H1 (cell line): ENCODE results near the gene LPP. TPM values are rescaled to one million over a fixed set of nuclear protein-coding genes. Genes with fewer than 3 reads are reported as not detected.

Source experiments
- CTCF ChIA-PET: fragments of 300-600 bp; sonication (Branson Sonifier 250); formaldehyde crosslinking; loops from one replicate; lab custom pipeline; 2021; ENCODE audit not compliant: partially characterized antibody; lab: Charles Lee
- POLR2A ChIA-PET: fragments of 300-600 bp; sonication (Branson Sonifier 250); formaldehyde crosslinking; loops from one replicate; lab custom pipeline; 2021; ENCODE audit warnings: inconsistent platforms; ENCODE audit not compliant: partially characterized antibody; lab: Charles Lee
- DNase-seq, 2 experiments: peaks; one replicate each; pipeline versions ENCODE4 v3.0.0 to v3.0.0-alpha.2; 2010 to 2022; ENCODE audit warnings: low spot score in 2 of 2, low read depth in 1 of 2, mixed read lengths in 1 of 2
- FAIRE-seq: peaks from 2 replicates; lab custom pipeline; 2011; peaks lifted over from hg19 to GRCh38; lab: Jason Lieb, UNC
- H2AFZ ChIP-seq: 2 replicates; pipeline ENCODE4 v1.8.1; 2012; ENCODE audit warnings: low read length, inconsistent platforms
- H2AK5ac ChIP-seq: 2 replicates; pipeline ENCODE4 v1.6.1; 2013; ENCODE audit warnings: low read depth, low read length
- H2BK120ac ChIP-seq: replicated peaks from 2 replicates; pipeline ENCODE3; 2013; ENCODE audit warnings: low read depth, low read length, inconsistent platforms
- H2BK12ac ChIP-seq: 2 replicates; pipeline ENCODE4 v1.6.1; 2013; ENCODE audit warnings: low read depth, low read length
- H2BK15ac ChIP-seq: 2 replicates; pipeline ENCODE4 v1.6.1; 2013; ENCODE audit warnings: low read length
- H2BK20ac ChIP-seq: 2 replicates; pipeline ENCODE4 v1.6.1; 2013; ENCODE audit warnings: low read length
- H2BK5ac ChIP-seq: 2 replicates; pipeline ENCODE4 v1.6.1; 2013; ENCODE audit warnings: low read depth, low read length
- H3K14ac ChIP-seq: 2 replicates; pipeline ENCODE4 v1.6.1; 2013; ENCODE audit warnings: inconsistent platforms; ENCODE audit not compliant: insufficient read length
- H3K18ac ChIP-seq: 2 replicates; pipeline ENCODE4 v1.6.1; 2013; ENCODE audit warnings: low read length; ENCODE audit errors: extremely low read depth
- H3K23ac ChIP-seq: 2 replicates; pipeline ENCODE4 v1.6.1; 2013; ENCODE audit warnings: inconsistent platforms; ENCODE audit not compliant: insufficient read length
- H3K23me2 ChIP-seq: 2 replicates; pipeline ENCODE4 v1.6.1; 2013; ENCODE audit warnings: low read depth, low read length
- H3K27ac ChIP-seq: 2 replicates; pipeline ENCODE4 v1.6.1; 2011; ENCODE audit warnings: low read depth, low read length, inconsistent platforms
- H3K27me3 ChIP-seq, 4 experiments: replicated peaks in 1 of 4; 1 replicate in 1 of 4; 2 replicates in 3 of 4; pipeline versions ENCODE4 v1.6.1 to v1.8.1; 2011 to 2013; ENCODE audit warnings: low read length in 3 of 4, mild to moderate bottlenecking in 3 of 4, inconsistent platforms in 2 of 4, mixed read lengths in 2 of 4, moderate library complexity in 1 of 4; ENCODE audit not compliant: control insufficient read depth in 3 of 4, insufficient read depth in 3 of 4; ENCODE audit errors: extremely low read depth in 1 of 4
- H3K36me3 ChIP-seq, 4 experiments: 2 replicates each; pipeline versions ENCODE4 v1.6.1 to v1.8.1; 2011 to 2013; ENCODE audit warnings: mild to moderate bottlenecking in 4 of 4, low read length in 3 of 4, moderate library complexity in 2 of 4, control low read depth in 1 of 4, inconsistent platforms in 1 of 4; ENCODE audit not compliant: insufficient read depth in 4 of 4, control insufficient read depth in 2 of 4
- H3K4ac ChIP-seq: replicated peaks from 2 replicates; pipeline ENCODE3; 2013; ENCODE audit warnings: low read length, low read depth, mixed read lengths, inconsistent platforms; ENCODE audit not compliant: insufficient read length
- H3K4me1 ChIP-seq, 4 experiments: replicated peaks in 1 of 4; 1 replicate in 1 of 4; 2 replicates in 3 of 4; pipeline versions ENCODE4 v1.6.1 to v1.8.1; 2011 to 2013; ENCODE audit warnings: low read length in 3 of 4, inconsistent platforms in 2 of 4, mixed read lengths in 1 of 4; ENCODE audit not compliant: insufficient read depth in 4 of 4, control insufficient read depth in 3 of 4
- H3K4me2 ChIP-seq, 2 experiments: 2 replicates each; pipeline versions ENCODE4 v1.6.1 to v1.8.1; 2011 to 2013; ENCODE audit warnings: low read depth in 2 of 2, low read length in 2 of 2, control low read depth in 1 of 2, inconsistent platforms in 1 of 2, mild to moderate bottlenecking in 1 of 2; ENCODE audit not compliant: insufficient read depth in 1 of 2
- H3K4me3 ChIP-seq, 4 experiments: fragments of 200-600, 300-600 bp in 1 of 4; sonication (generic), shearing (Covaris generic), sonication (Bioruptor Twin) in 1 of 4; 2 replicates each; pipeline versions ENCODE4 v1.5.1 to v1.8.1; 2011 to 2016; ENCODE audit warnings: low read length in 4 of 4, low read depth in 3 of 4, control low read depth in 2 of 4, inconsistent platforms in 2 of 4, mild to moderate bottlenecking in 2 of 4, mixed read lengths in 1 of 4, moderate library complexity in 1 of 4; ENCODE audit not compliant: insufficient read depth in 2 of 4; ENCODE audit errors: extremely low read depth in 1 of 4
- H3K56ac ChIP-seq: replicated peaks from 2 replicates; pipeline ENCODE3; 2013; ENCODE audit warnings: low read depth, mild to moderate bottlenecking, mixed read lengths, low read length, inconsistent platforms; ENCODE audit not compliant: insufficient read length
- H3K79me1 ChIP-seq: 2 replicates; pipeline ENCODE4 v1.6.1; 2013; ENCODE audit warnings: low read depth, low read length, control low read depth
- H3K79me2 ChIP-seq, 2 experiments: 2 replicates each; pipeline versions ENCODE4 v1.6.1 to v1.8.1; 2012 to 2013; ENCODE audit warnings: low read length in 2 of 2, mild to moderate bottlenecking in 2 of 2, inconsistent platforms in 1 of 2; ENCODE audit not compliant: insufficient read depth in 2 of 2, control insufficient read depth in 1 of 2
- H3K9ac ChIP-seq, 4 experiments: replicated peaks in 1 of 4; 1 replicate in 1 of 4; 2 replicates in 3 of 4; pipeline versions ENCODE4 v1.6.1 to v1.8.1; 2011 to 2013; ENCODE audit warnings: low read depth in 3 of 4, low read length in 3 of 4, control low read depth in 2 of 4, mild to moderate bottlenecking in 2 of 4, moderate library complexity in 2 of 4, inconsistent platforms in 1 of 4; ENCODE audit errors: extremely low read depth in 1 of 4
- H3K9me3 ChIP-seq, 2 experiments: 2 replicates each; pipeline versions ENCODE4 v1.6.1 to v1.8.1; 2012 to 2013; ENCODE audit warnings: mild to moderate bottlenecking in 2 of 2, moderate library complexity in 2 of 2, control low read depth in 1 of 2, inconsistent platforms in 1 of 2, low read depth in 1 of 2, low read length in 1 of 2, mixed read lengths in 1 of 2; ENCODE audit not compliant: insufficient read depth in 2 of 2
- H4K20me1 ChIP-seq, 2 experiments: replicated peaks in 1 of 2; 2 replicates each; pipeline versions ENCODE3 to v1.8.1; 2011 to 2013; ENCODE audit warnings: inconsistent platforms in 2 of 2, low read length in 2 of 2, mild to moderate bottlenecking in 1 of 2; ENCODE audit not compliant: insufficient read depth in 2 of 2, control insufficient read depth in 1 of 2
- H4K5ac ChIP-seq: 2 replicates; pipeline ENCODE4 v1.6.1; 2013; ENCODE audit warnings: low read length, low read depth, mixed read lengths, inconsistent platforms; ENCODE audit not compliant: insufficient read length
- H4K8ac ChIP-seq: 2 replicates; pipeline ENCODE4 v1.8.0; 2013; ENCODE audit warnings: mild to moderate bottlenecking, moderate library complexity, low read length, inconsistent platforms; ENCODE audit not compliant: insufficient read depth; ENCODE audit errors: extremely low read depth
- H4K91ac ChIP-seq: replicated peaks from 2 replicates; pipeline ENCODE3; 2013; ENCODE audit warnings: low read length, mixed read lengths, inconsistent platforms; ENCODE audit not compliant: insufficient read length
- BRCA1 ChIP-seq: IDR thresholded peaks from 2 replicates; pipeline ENCODE4 v1.6.1; 2012; ENCODE audit warnings: low read depth, low read length, improper control_type of control experiment
- CBX5 ChIP-seq: fragments of 300-800, 300-1000 bp; sonication (generic); IDR thresholded peaks from 2 replicates; pipeline ENCODE4 v1.7.1; 2016; ENCODE audit warnings: antibody characterized with exemption, low read length, low read depth
- CREB1 ChIP-seq: IDR thresholded peaks from 2 replicates; pipeline ENCODE4 v1.6.1; 2012; ENCODE audit warnings: inconsistent platforms
- E2F6 ChIP-seq: IDR thresholded peaks from 2 replicates; pipeline ENCODE4 v1.6.1; 2012; ENCODE audit warnings: inconsistent platforms
- POU5F1 ChIP-seq: IDR thresholded peaks from 2 replicates; pipeline ENCODE4 v1.6.1; 2011; ENCODE audit warnings: low read depth, mild to moderate bottlenecking, low read length, moderate library complexity
- SAP30 ChIP-seq: fragments of 300-600 bp; sonication (generic); IDR thresholded peaks from 2 replicates; pipeline ENCODE4 v1.7.1; 2012; ENCODE audit warnings: low read length, moderate library complexity, mild to moderate bottlenecking, inconsistent platforms; ENCODE audit not compliant: insufficient read depth, insufficient replicate concordance
- SIX5 ChIP-seq: IDR thresholded peaks from 2 replicates; pipeline ENCODE4 v1.6.1; 2011; ENCODE audit warnings: mild to moderate bottlenecking, low read depth, low read length
- SP2 ChIP-seq: IDR thresholded peaks from 2 replicates; pipeline ENCODE4 v1.6.1; 2012; ENCODE audit warnings: mild to moderate bottlenecking, low read length, inconsistent platforms
- WGBS, 2 experiments: shearing (Covaris generic) in 1 of 2; methylation state at CpG; one replicate each; pipeline versions ENCODE4 v1.1.6 to v1.1.7; 2013 to 2015; ENCODE audit warnings: low lambda C conversion rate in 2 of 2, mixed read lengths in 2 of 2, inconsistent platforms in 1 of 2, low coverage in 1 of 2, missing lambda C conversion rate in 1 of 2; ENCODE audit not compliant: insufficient replicate concordance in 2 of 2, insufficient coverage in 1 of 2, insufficient read length in 1 of 2; ENCODE audit errors: extremely low coverage in 1 of 2, missing lambda C conversion rate in 1 of 2; 5-methylcytosine and 5-hydroxymethylcytosine counted together
- polyA plus RNA-seq, 7 experiments: library from polyadenylated mRNA; depleted of rRNA in 3 of 7; stranded (reverse) in 5 of 7; unstranded in 2 of 7; fragments of >200 nt in 5 of 7; fragments of 200-250 nt in 2 of 7; gene quantifications; 1 replicate in 5 of 7; 2 replicates in 1 of 7; 4 replicates in 1 of 7; pipeline versions ENCODE4 v1.2.1 to v1.2.3, GENCODE V29; 2011 to 2013; ENCODE audit warnings: missing spikeins in 2 of 7, mixed read lengths in 2 of 7
- total RNA-seq: library from RNA; stranded (reverse); fragmentation: NEBNext Ultra II Directional; extraction: Animal tissue kit (Norgen Biotek cat#: 25700); gene quantifications from 2 replicates; pipeline ENCODE4 v1.2.1, GENCODE V29; 2021

Gene LPP
- total and polyA plus RNA-seq, 2 of the 8 experiments (the other 6 are each of a cell fraction or from before 2014, with no cell fraction given): 10.0 to 53.3 TPM

GRCh38 chr3:188706599-188706998 is 552.6 kb downstream of the LPP start:
- Histone ChIP-seq H3K9ac (no peak overlapping the region), H3K9me3 (no peaks in the 10 kb centered on the region), H3K23ac (no peak overlapping the region), H3K18ac (no peak overlapping the region), H3K23me2 (no peaks in the 10 kb centered on the region), H4K5ac (no peak overlapping the region), H2BK20ac (no peak overlapping the region), H2AFZ (no peak overlapping the region), H2AK5ac (no peak overlapping the region), H3K79me2 (no peaks in the 10 kb centered on the region), H3K27ac (no peak overlapping the region), H3K36me3 (no peaks in the 10 kb centered on the region), H4K20me1 (peaks cover 0 to 2% of the 10 kb centered on the region in 2 experiments), H4K8ac (no peak overlapping the region), H3K79me1 (no peaks in the 10 kb centered on the region), H2BK12ac (no peak overlapping the region), H3K4me1 (no peaks in the 10 kb centered on the region), H3K14ac (no peak overlapping the region), H2BK5ac (no peak overlapping the region), H3K56ac (no peak overlapping the region), H2BK120ac (no peak overlapping the region), H3K4me3 (no peak overlapping the region), H2BK15ac (no peak overlapping the region), H3K4ac (no peak overlapping the region), H3K27me3 (no peaks in the 10 kb centered on the region), H4K91ac (no peak overlapping the region), H3K4me2 (no peak overlapping the region)
- CTCF ChIA-PET: interaction anchor here (0.7 to 1.0 kb wide), 3 partner anchors 9 to 22 kb away, joined by 3 to 4 read pairs (median 3); no protein-coding TSS in a partner anchor
- FAIRE-seq: no peak
- POLR2A ChIA-PET: no interaction called here
- TF ChIP-seq SIX5: no peak
- TF ChIP-seq POU5F1: no peak
- no peak for TF ChIP-seq E2F6
- TF ChIP-seq SAP30: no peak
- no peak for TF ChIP-seq BRCA1
- TF ChIP-seq CREB1: no peak
- no peak for TF ChIP-seq SP2
- TF ChIP-seq CBX5: no peak
- DNase-seq: no peak
- WGBS, 2 experiments: 90% methylated on average over 1 of the region's 1 CpG; no CpG with 5 or more reads in 1 of the 2 experiments
